Cardiac fibroblast (primary cell): ENCODE results near the gene AK4.
A peak's percentile ranks its signal among the peaks of the same experiment; 100 is the strongest.

Experiments used
- DNase-seq, 2 donors: peaks; one replicate each; pipeline versions ENCODE4 v3.0.0 to v3.0.0-alpha.2; 2010; ENCODE audit warnings: low read depth in 2 of 2
- H3K4me3 ChIP-seq, 2 donors: replicated peaks in 1 of 2; 1 replicate in 1 of 2; 2 replicates in 1 of 2; pipeline ENCODE4 v1.5.1; 2011; ENCODE audit warnings: low read depth in 2 of 2, low read length in 2 of 2, mild to moderate bottlenecking in 2 of 2, moderate library complexity in 1 of 2
- CTCF ChIP-seq: IDR thresholded peaks from one replicate; pipeline ENCODE4 v1.5.1; 2011; ENCODE audit warnings: low read depth, mild to moderate bottlenecking, low read length, inconsistent platforms

The AK4 gene

GRCh38 chr1:65193129-65193695 lies 45.2 kb downstream of the AK4 start:
- no peak for DNase-seq
- no peak for TF ChIP-seq CTCF

GRCh38 chr1:65195495-65196417 lies 47.8 kb downstream of the AK4 start:
- DNase-seq = peak; percentile 90 to 92
- H3K4me3 ChIP-seq = no peak overlapping the region
- TF ChIP-seq CTCF = no peak

More at GRCh38 chr1:65193129-65193695, 45.2 kb downstream of the AK4 start:
- H3K4me3 ChIP-seq = no peak overlapping the region

- no peak for DNase-seq
- no peak overlapping the region for H3K4me3 ChIP-seq
- TF ChIP-seq CTCF = no peak
Measured at GRCh38 chr1:65196926-65197325, 48.9 kb downstream of the AK4 start.

GRCh38 chr1:65197636-65198035 lies 49.6 kb downstream of the AK4 start:
- TF ChIP-seq CTCF = no peak
- H3K4me3 ChIP-seq = no peak overlapping the region
- no peak for DNase-seq

- H3K4me3 ChIP-seq = no peak overlapping the region
- TF ChIP-seq CTCF = no peak
- DNase-seq = peak; percentile 31 to 57
Measured at GRCh38 chr1:65198096-65198495, 50.1 kb downstream of the AK4 start.

- TF ChIP-seq CTCF = no peak
- no peak for DNase-seq
- no peak overlapping the region for H3K4me3 ChIP-seq
Measured at GRCh38 chr1:65200411-65200810, 52.4 kb downstream of the AK4 start.
